ENCODE data around the gene P2RY12.

P2RY12 gene

DNA sequence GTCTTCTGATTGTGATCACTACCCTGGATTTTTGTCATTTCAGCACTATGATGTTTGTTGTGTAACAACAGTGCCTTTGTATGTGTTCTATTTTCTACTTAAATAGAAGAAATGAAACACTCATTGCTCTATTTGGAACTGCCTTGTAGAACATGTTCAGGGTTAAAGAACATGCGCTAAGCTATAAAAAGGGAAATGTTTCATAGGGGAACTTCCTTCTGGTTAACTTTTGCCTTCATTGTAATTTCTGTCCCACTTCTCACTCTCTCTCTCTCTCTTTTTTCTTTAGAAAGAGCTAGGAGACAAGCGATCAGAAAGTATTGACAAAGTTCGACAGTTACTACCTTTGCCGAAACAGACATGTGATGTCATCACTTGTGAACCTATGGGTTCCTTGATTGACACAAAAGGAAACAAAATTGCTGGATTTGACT is at the start of gene P2RY12:
TSS of gene P2RY12 (minus strand) at position 13 of the 434 bp plus-strand sequence. CDS start 45,908 bp downstream, outside the sequence.
- H3K9me3 ChIP-seq (ENCODE audit: control insufficient read depth, insufficient read depth, low read depth, low read length), result no peaks in the 10 kb centered on the region
- ChIA-PET POLR2A (no interaction called here), CTCF (no interaction called here)
- no peak within 1 kb of the TSS for H3K27ac ChIP-seq (ENCODE audit: extremely low read depth, low read depth, low read length)
- no peaks in the 10 kb centered on the region for H3K4me1 ChIP-seq (ENCODE audit: control insufficient read depth, insufficient read depth, low read length)
- TF ChIP-seq ZNF585B (tag by site-specific recombination; IDR thresholded peaks at IDR 0.05) (no peak), KLF10 (tag by site-specific recombination; IDR thresholded peaks at IDR 0.05) (no peak)
- TF ChIP-seq, protein P1, sequence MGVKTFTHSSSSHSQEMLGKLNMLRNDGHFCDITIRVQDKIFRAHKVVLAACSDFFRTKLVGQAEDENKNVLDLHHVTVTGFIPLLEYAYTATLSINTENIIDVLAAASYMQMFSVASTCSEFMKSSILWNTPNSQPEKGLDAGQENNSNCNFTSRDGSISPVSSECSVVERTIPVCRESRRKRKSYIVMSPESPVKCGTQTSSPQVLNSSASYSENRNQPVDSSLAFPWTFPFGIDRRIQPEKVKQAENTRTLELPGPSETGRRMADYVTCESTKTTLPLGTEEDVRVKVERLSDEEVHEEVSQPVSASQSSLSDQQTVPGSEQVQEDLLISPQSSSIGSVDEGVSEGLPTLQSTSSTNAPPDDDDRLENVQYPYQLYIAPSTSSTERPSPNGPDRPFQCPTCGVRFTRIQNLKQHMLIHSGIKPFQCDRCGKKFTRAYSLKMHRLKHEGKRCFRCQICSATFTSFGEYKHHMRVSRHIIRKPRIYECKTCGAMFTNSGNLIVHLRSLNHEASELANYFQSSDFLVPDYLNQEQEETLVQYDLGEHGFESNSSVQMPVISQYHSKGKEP (tag by site-specific recombination; IDR thresholded peaks at IDR 0.05), result no peak
- H3K4me3 ChIP-seq (ENCODE audit: low read depth, low read length), result no peak within 1 kb of the TSS
- peaks cover 0 to 30% of the 10 kb centered on the region in 2 experiments; a peak in 1 of 3 replicates for H3K36me3 ChIP-seq (ENCODE audit: control insufficient read depth in 2 of 2, insufficient read depth in 1 of 2, low read length in 2 of 2)

DNA sequence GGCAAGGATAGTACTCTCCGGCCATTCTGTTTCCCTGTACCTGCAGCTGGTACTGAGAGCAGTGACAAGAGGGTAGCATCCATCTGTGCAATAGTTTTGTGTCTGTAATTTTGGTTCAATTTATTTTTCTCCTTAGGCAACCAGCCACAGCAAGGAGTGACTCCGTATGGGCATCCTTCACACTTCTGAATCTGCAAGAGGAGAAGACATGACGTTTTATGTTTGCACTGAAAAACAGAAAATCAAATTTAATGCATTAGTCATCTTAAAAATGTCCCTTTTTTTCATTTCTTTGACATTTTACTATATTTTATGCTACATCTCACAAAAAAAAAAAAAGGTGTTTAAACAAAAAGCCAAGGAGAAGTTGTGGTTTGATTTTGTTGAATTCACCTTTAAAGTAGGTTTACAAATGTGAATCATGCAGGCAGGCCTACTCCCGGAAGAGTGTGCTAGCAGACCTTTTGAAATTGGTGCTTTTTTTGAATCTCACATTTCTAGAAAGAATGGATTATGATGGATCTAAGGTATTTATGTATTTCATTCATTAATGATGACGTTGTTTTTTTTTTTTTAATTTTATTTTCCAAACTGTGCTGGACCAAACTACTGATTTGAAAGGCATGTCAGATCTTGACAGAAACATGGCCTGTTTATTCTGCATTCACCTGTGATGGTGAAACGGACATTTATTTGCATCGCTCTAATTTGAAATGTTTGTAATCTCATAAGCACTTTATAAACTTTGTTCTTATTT is 48.2 kb upstream of the P2RY12 start:
- Histone ChIP-seq H3K36me3 (ENCODE audit: control insufficient read depth in 2 of 2, insufficient read depth in 1 of 2, low read length in 2 of 2) (peaks cover 0 to 6% of the 10 kb centered on the region in 2 experiments; a peak in 1 of 3 replicates), H3K4me3 (ENCODE audit: low read depth, low read length) (no peak overlapping the region), H3K4me1 (ENCODE audit: control insufficient read depth, insufficient read depth, low read length) (no peaks in the 10 kb centered on the region), H3K27ac (ENCODE audit: extremely low read depth, low read depth, low read length) (no peak overlapping the region), H3K9me3 (ENCODE audit: control insufficient read depth, insufficient read depth, low read depth, low read length) (no peaks in the 10 kb centered on the region)
- ChIA-PET CTCF (interaction anchor here (1.6 kb wide), 1 partner anchor 406 kb away, joined by 3 read pairs; no protein-coding TSS in a partner anchor), POLR2A (no interaction called here)
- TF ChIP-seq ZNF335 (tag by site-specific recombination; conservative IDR thresholded peaks at IDR 0.05) (no peak), ZNF529 (tag by site-specific recombination; IDR thresholded peaks at IDR 0.05; ENCODE audit: insufficient replicate concordance) (no peak), TSHZ1 (tag by site-specific recombination; IDR thresholded peaks at IDR 0.05; ENCODE audit: borderline replicate concordance) (no peak), PRDM6 (tag by site-specific recombination; IDR thresholded peaks at IDR 0.05) (no peak), ZNF660 (tag by site-specific recombination; IDR thresholded peaks at IDR 0.05) (no peak), ZNF530 (tag by site-specific recombination; IDR thresholded peaks at IDR 0.05; ENCODE audit: low read depth) (no peak)
- TF ChIP-seq, protein P2, sequence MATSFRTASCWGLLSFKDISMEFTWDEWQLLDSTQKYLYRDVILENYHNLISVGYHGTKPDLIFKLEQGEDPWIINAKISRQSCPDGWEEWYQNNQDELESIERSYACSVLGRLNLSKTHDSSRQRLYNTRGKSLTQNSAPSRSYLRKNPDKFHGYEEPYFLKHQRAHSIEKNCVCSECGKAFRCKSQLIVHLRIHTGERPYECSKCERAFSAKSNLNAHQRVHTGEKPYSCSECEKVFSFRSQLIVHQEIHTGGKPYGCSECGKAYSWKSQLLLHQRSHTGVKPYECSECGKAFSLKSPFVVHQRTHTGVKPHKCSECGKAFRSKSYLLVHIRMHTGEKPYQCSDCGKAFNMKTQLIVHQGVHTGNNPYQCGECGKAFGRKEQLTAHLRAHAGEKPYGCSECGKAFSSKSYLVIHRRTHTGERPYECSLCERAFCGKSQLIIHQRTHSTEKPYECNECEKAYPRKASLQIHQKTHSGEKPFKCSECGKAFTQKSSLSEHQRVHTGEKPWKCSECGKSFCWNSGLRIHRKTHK (tag by site-specific recombination; IDR thresholded peaks at IDR 0.05), result no peak

DNA sequence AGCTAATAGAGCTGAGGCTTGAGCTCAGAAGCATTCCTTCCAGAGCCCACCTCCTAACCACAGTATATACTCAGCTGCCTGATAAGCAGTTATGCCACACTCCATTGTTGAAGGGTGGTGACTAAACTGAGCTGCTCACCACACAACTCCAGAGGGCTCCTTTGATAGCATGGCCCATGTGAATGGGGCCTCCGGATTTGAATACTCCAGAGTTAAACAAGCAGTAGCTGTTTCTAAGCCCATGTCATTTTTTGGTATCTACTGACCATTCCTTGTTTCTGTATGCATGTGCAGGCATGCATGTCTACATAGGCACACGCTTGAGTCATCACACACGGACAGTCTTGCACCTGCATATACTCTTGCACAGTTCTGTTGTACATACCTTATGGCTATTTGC is 47.4 kb upstream of the P2RY12 start:
- Histone ChIP-seq H3K4me1 (ENCODE audit: control insufficient read depth, insufficient read depth, low read length) (no peaks in the 10 kb centered on the region), H3K36me3 (ENCODE audit: control insufficient read depth in 2 of 2, insufficient read depth in 1 of 2, low read length in 2 of 2) (peaks cover 0 to 6% of the 10 kb centered on the region in 2 experiments; a peak in 1 of 3 replicates), H3K27ac (ENCODE audit: extremely low read depth, low read depth, low read length) (no peak overlapping the region), H3K4me3 (ENCODE audit: low read depth, low read length) (no peak overlapping the region), H3K9me3 (ENCODE audit: control insufficient read depth, insufficient read depth, low read depth, low read length) (no peaks in the 10 kb centered on the region)
- CTCF ChIA-PET, result interaction anchor here (1.4 kb wide), 1 partner anchor 407 kb away, joined by 3 read pairs; no protein-coding TSS in a partner anchor
- POLR2A ChIA-PET, result no interaction called here
- TF ChIP-seq, protein P2 (tag by site-specific recombination; IDR thresholded peaks at IDR 0.05), result no peak
- TF ChIP-seq, protein P3, sequence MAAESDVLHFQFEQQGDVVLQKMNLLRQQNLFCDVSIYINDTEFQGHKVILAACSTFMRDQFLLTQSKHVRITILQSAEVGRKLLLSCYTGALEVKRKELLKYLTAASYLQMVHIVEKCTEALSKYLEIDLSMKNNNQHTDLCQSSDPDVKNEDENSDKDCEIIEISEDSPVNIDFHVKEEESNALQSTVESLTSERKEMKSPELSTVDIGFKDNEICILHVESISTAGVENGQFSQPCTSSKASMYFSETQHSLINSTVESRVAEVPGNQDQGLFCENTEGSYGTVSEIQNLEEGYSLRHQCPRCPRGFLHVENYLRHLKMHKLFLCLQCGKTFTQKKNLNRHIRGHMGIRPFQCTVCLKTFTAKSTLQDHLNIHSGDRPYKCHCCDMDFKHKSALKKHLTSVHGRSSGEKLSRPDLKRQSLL (tag by site-specific recombination; IDR thresholded peaks at IDR 0.05), result no peak
- TF ChIP-seq ZNF169 (tag by site-specific recombination; IDR thresholded peaks at IDR 0.05), result no peak
- no peak for TF ChIP-seq ZNF664 (tag by site-specific recombination; IDR thresholded peaks at IDR 0.05)
- TF ChIP-seq, protein P4, sequence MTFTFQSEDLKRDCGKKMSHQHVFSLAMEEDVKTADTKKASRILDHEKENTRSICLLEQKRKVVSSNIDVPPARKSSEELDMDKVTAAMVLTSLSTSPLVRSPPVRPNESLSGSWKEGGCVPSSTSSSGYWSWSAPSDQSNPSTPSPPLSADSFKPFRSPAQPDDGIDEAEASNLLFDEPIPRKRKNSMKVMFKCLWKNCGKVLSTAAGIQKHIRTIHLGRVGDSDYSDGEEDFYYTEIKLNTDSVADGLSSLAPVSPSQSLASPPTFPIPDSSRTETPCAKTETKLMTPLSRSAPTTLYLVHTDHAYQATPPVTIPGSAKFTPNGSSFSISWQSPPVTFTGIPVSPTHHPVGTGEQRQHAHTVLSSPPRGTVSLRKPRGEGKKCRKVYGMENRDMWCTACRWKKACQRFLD (tag by site-specific recombination; IDR thresholded peaks at IDR 0.05), result no peak
- TF ChIP-seq, protein P1 (tag by site-specific recombination; IDR thresholded peaks at IDR 0.05), result no peak

All from HEK293 (cell line).